Measurements from ENCODE around the gene DYRK1A.

DNA sequence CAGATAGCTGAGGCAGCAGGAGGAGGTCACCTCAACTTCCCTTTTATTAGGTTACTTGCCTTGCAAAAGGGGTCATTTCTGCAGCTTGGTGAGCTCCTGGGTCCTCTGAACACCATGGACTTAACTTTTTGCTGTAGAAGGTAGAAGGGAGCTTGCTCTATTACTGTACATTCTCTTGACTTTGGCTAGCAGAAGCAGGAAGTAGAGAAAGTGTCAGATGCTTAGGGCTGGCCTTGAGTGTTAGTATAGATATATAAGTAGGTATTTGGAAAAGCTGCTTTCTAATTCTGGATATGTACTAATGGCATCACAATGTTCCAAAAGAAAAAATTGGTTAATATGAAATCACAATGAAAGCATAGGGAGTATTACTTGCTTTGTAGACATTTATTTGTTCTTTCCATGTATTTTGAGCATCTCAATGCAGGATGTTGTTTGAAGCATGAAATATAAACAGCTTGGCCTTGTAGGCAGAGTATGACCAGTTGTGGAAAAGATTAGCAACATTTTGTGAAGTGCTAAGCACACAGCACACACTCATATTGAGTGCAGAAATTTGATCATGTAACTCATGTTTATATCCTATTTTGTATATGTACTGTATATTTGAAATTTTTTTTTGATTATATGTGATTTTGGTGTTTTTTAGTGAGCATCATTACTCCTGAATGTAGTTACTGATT is 108.8 kb downstream of the DYRK1A start:
- TF ChIP-seq, protein P1, sequence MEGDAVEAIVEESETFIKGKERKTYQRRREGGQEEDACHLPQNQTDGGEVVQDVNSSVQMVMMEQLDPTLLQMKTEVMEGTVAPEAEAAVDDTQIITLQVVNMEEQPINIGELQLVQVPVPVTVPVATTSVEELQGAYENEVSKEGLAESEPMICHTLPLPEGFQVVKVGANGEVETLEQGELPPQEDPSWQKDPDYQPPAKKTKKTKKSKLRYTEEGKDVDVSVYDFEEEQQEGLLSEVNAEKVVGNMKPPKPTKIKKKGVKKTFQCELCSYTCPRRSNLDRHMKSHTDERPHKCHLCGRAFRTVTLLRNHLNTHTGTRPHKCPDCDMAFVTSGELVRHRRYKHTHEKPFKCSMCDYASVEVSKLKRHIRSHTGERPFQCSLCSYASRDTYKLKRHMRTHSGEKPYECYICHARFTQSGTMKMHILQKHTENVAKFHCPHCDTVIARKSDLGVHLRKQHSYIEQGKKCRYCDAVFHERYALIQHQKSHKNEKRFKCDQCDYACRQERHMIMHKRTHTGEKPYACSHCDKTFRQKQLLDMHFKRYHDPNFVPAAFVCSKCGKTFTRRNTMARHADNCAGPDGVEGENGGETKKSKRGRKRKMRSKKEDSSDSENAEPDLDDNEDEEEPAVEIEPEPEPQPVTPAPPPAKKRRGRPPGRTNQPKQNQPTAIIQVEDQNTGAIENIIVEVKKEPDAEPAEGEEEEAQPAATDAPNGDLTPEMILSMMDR (IDR thresholded peaks at IDR 0.05): no peak
- TF ChIP-seq POLR2AphosphoS5 (IDR thresholded peaks at IDR 0.05) (no peak), POLR2A (IDR thresholded peaks at IDR 0.05) (no peak)

Measured in prostate gland (tissue), 2 donors.